Testis (tissue), 3 donors: Measurements from ENCODE around the gene MRGPRG. TPM values are rescaled to one million over a fixed set of nuclear protein-coding genes. Genes with fewer than 3 reads are reported as not detected.

ENCODE experiments used
- DNase-seq: peaks from one replicate; pipeline ENCODE4 v3.0.0-alpha.2; 2019
- H3K27ac ChIP-seq, 2 donors: fragments of 200-600 bp; sonication (generic); one replicate each; pipeline ENCODE4 v1.5.1; 2019
- H3K27me3 ChIP-seq: fragments of 200-600 bp; sonication (generic); one replicate; pipeline ENCODE4 v1.5.1; 2019
- H3K36me3 ChIP-seq: fragments of 200-600 bp; sonication (generic); one replicate; pipeline ENCODE4 v1.5.1; 2017; ENCODE audit warnings: low read depth; ENCODE audit errors: missing control alignments
- H3K4me1 ChIP-seq: fragments of 200-600 bp; sonication (generic); one replicate; pipeline ENCODE4 v1.5.1; 2019
- H3K4me3 ChIP-seq, 2 donors: fragments of 200-600 bp; sonication (generic); one replicate each; pipeline ENCODE4 v1.5.1; 2017 to 2019
- H3K9me3 ChIP-seq: fragments of 200-600 bp; sonication (generic); one replicate; pipeline ENCODE4 v1.5.1; 2017
- CTCF ChIP-seq, 3 experiments: fragments of 450-650 bp in 2 of 3; fragments of 200-600 bp in 1 of 3; sonication (generic) in 1 of 3; IDR thresholded peaks; one replicate each; pipeline ENCODE4 v1.5.1; 2016 to 2019; ENCODE audit warnings: antibody characterized with exemption in 3 of 3, mild to moderate bottlenecking in 2 of 3, moderate library complexity in 1 of 3
- POLR2A ChIP-seq: fragments of 450-650 bp; IDR thresholded peaks from one replicate; pipeline ENCODE4 v1.6.1; 2017; ENCODE audit warnings: antibody characterized with exemption, mild to moderate bottlenecking, moderate library complexity
- WGBS, 2 donors: methylation state at CpG; one replicate each; pipeline ENCODE4 v1.1.5; 2018; 5-methylcytosine and 5-hydroxymethylcytosine counted together
- intact Hi-C: fragments of 100-400 bp; cut with DNase I; formaldehyde crosslinking; loops from one replicate; pipeline ENCODE4 v1.15.1; 2023; ENCODE audit warnings: low total_unique reads
- polyA plus RNA-seq: library from polyadenylated mRNA; stranded (reverse); fragments of 350-450 nt; fragmentation: Illumina TruSeq; extraction: RNeasy Lipid Tissue Mini Kit (QIAGEN cat#74804); gene quantifications from one replicate; pipeline ENCODE4 v1.2.3, GENCODE V29; 2014; ENCODE audit warnings: low read depth, low replicate concordance; ENCODE audit not compliant: insufficient read depth
- total RNA-seq, 2 donors: library from RNA; depleted of rRNA; stranded (reverse); fragments of >200 nt; gene quantifications; one replicate each; pipeline ENCODE4 v1.2.3, GENCODE V29; 2016

MRGPRG gene
- total and polyA plus RNA-seq, 3 donors from 2014 or later: 0.50 TPM; not detected in 2

GRCh38 chr11:3202759-3203158, 15.9 kb downstream of the MRGPRG start:
- DNase-seq: no peak
- 10 to 14% methylated on average over 2 to 16 of the region's 17 CpGs for WGBS, 2 donors
- intact Hi-C loops: no loop called here
- Histone ChIP-seq H3K4me3 (no peak overlapping the region), H3K4me1 (no peaks in the 10 kb centered on the region), H3K9me3 (no peaks in the 10 kb centered on the region), H3K27me3 (no peaks in the 10 kb centered on the region), H3K36me3 (no peaks in the 10 kb centered on the region), H3K27ac (no peak overlapping the region)
- no peak for TF ChIP-seq CTCF (IDR thresholded peaks at IDR 0.05)
- TF ChIP-seq POLR2A: no peak

GRCh38 chr11:3202305-3202704, 16.3 kb downstream of the MRGPRG start:
- Histone ChIP-seq H3K27ac (no peak overlapping the region), H3K9me3 (no peaks in the 10 kb centered on the region), H3K27me3 (no peaks in the 10 kb centered on the region), H3K4me3 (no peak overlapping the region), H3K4me1 (no peaks in the 10 kb centered on the region), H3K36me3 (no peaks in the 10 kb centered on the region)
- TF ChIP-seq POLR2A: no peak
- no peak for TF ChIP-seq CTCF (IDR thresholded peaks at IDR 0.05)
- intact Hi-C loops: no loop called here
- 73 to 89% methylated on average over 5 to 7 of the region's 7 CpGs for WGBS, 2 donors
- no peak for DNase-seq

GRCh38 chr11:3201677-3202181, 16.9 kb downstream of the MRGPRG start:
- intact Hi-C loops: no loop called here
- no peak for DNase-seq
- TF ChIP-seq CTCF (IDR thresholded peaks at IDR 0.05) (no peak), POLR2A (no peak)
- H3K27ac ChIP-seq: no peak overlapping the region
- 49 to 83% methylated on average over 5 to 17 of the region's 17 CpGs for WGBS, 2 donors
- no peak overlapping the region for H3K4me3 ChIP-seq
- H3K36me3 ChIP-seq: no peaks in the 10 kb centered on the region
- H3K27me3 ChIP-seq: no peaks in the 10 kb centered on the region
- no peaks in the 10 kb centered on the region for H3K9me3 ChIP-seq
- H3K4me1 ChIP-seq: no peaks in the 10 kb centered on the region

- Histone ChIP-seq H3K27me3 (no peaks in the 10 kb centered on the region), H3K27ac (no peak overlapping the region), H3K4me1 (no peaks in the 10 kb centered on the region), H3K4me3 (no peak overlapping the region), H3K36me3 (no peaks in the 10 kb centered on the region), H3K9me3 (no peaks in the 10 kb centered on the region)
- 87 to 100% methylated on average over 1 to 15 of the region's 15 CpGs for WGBS, 2 donors
- no peak for DNase-seq
- TF ChIP-seq CTCF (IDR thresholded peaks at IDR 0.05) (no peak), POLR2A (no peak)
- intact Hi-C loops: no loop called here
Measured at GRCh38 chr11:3201112-3201581, 17.5 kb downstream of the MRGPRG start.

- Histone ChIP-seq H3K9me3 (no peaks in the 10 kb centered on the region), H3K36me3 (no peaks in the 10 kb centered on the region), H3K27me3 (no peaks in the 10 kb centered on the region), H3K27ac (no peak overlapping the region), H3K4me3 (no peak overlapping the region), H3K4me1 (no peaks in the 10 kb centered on the region)
- TF ChIP-seq CTCF (IDR thresholded peaks at IDR 0.05): no peak
- TF ChIP-seq POLR2A: no peak
- WGBS, 2 donors: 73 to 81% methylated on average over 8 to 12 of the region's 12 CpGs
- no peak for DNase-seq
- intact Hi-C loops: no loop called here
Measured at GRCh38 chr11:3200388-3201111, 18.1 kb downstream of the MRGPRG start.
